ENCODE measurements around the gene HES1.
"Not testable (repeated sequence)": the region's sequence is repeated elsewhere in the genome, so short reads cannot be mapped to it uniquely, and the experiment has no call there.

HES1 gene, protein sequence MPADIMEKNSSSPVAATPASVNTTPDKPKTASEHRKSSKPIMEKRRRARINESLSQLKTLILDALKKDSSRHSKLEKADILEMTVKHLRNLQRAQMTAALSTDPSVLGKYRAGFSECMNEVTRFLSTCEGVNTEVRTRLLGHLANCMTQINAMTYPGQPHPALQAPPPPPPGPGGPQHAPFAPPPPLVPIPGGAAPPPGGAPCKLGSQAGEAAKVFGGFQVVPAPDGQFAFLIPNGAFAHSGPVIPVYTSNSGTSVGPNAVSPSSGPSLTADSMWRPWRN

DNA sequence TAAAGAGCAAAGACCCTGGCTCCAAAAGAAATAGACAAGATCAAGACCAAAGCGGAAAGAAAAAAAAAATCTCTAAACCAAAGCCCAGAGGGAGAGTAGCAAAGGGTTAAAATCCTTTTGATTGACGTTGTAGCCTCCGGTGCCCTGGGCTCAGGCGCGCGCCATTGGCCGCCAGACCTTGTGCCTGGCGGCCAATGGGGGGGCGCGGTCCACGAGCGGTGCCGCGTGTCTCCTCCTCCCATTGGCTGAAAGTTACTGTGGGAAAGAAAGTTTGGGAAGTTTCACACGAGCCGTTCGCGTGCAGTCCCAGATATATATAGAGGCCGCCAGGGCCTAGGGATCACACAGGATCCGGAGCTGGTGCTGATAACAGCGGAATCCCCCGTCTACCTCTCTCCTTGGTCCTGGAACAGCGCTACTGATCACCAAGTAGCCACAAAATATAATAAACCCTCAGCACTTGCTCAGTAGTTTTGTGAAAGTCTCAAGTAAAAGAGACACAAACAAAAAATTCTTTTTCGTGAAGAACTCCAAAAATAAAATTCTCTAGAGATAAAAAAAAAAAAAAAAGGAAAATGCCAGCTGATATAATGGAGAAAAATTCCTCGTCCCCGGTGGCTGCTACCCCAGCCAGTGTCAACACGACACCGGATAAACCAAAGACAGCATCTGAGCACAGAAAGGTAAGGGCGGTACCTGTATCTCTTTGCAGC lies at the start of gene HES1:
Gene HES1 (plus strand): TSS at position 343 of the 713 bp plus-strand sequence. CDS start 233 bp downstream, at position 576.
- peak; percentile 93 for DNase-seq

GRCh38 chr3:194086388-194087075 lies 49.4 kb upstream of the HES1 start:
- no peak for DNase-seq

- no peak for DNase-seq
These were observed 48.7 kb upstream of the HES1 start for GRCh38 chr3:194087280-194087679.

DNA sequence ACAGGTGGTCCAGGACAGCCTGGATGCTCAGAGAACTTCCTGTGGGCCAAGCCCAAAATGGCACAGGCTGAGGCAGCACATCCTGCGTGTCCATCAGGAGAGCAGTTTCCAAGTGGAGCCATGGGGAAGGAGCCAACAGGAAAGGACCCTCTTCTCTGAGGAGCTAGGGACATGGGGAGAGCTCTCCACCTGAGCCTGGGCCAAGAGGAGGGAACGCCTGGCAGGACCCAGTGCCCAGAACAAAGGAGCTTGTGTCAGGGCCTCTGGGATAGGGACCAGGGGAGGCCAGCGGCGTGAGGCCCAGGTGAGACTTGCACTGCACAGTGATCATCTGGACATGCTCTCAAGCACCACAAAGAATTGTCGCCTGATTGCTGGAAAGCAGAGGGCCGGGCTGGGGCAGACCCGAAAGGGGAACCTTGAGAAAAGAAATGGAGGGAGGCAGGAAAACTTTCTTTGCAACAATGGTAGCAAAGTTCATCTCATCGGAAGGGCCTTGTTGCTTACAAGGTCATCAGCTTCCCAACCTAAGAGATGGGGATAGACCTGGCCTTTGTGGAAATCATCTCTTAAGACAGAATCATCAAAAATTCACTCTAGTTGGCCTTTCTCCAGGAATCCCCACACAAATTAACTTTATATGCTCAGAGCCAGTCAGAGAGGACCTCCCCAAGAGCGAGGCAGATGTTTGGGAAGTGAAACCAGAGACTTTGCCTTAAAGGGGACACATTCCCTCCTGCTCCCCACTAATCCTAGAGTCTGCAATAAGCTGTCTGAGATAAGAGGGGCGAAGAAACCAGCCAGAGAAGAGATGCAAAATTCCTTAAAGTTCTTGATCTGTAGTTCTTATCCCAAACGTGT lies 47.7 kb upstream of the HES1 start:
- DNase-seq, result no peak

DNA sequence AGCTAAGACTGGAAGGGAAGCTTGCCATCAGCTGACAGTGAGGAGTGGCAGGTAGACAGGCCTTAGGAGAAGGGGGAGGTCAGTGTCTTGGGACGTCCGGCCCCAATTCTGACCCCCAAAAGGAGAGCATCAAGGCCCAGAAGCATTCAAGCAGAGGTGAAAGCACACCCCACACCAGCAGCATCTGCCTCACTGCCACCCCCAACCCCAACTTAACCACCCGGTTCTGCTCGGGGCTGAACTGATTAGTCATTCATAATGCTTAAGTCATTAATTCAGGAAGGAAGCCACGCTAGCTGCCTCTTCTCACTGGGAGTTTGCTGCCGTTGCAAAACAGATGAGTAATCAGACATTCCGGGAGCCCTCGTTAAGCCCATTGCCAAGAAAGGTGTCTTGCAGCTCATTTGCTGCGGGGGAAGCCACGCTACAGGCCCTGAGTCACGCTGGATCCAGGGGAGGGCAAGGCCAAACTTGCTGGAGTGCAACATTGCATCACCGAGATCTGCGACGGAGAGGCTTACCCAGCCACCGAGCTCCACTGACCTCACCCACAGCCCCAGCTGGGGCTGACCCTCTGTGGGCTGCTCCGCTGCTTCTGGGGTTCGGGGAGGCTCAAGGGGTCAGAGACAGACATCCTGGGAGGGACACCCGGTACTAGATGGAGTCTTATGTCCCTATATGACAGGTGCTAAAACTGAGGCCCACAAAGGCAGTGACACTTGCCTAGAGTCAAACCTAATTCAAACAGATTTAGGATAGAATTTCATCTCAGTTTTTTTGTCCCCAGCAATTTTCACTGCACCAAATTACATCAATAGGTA lies 46.4 kb upstream of the HES1 start:
- peak; percentile 72 for DNase-seq

- DNase-seq, result not testable (repeated sequence)
These were observed 45.8 kb upstream of the HES1 start for GRCh38 chr3:194090178-194090555.

- DNase-seq, result no peak
These were observed 45.2 kb upstream of the HES1 start for GRCh38 chr3:194090716-194091115.

DNA sequence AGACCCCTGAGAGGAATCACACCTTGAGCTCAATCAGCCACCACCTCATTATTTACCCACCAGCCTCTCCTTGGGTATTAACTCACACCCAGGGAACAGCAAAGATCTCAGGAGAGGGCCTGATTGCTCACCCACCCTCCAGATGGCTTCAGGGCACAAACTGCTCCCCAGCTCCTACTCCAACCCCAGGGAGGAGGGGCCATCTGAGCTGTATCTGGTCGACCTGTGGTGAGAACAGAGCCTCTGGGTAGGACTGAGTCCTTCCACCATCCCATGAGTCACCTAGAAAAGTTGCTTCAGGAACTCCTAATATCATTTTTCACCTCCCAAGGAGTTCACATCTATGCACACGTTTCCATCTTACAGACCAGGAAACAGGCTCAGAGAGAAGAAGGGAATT lies 44.8 kb upstream of the HES1 start:
- no peak for DNase-seq

GRCh38 chr3:194091897-194092296 lies 44.1 kb upstream of the HES1 start:
- not testable (repeated sequence) for DNase-seq

DNA sequence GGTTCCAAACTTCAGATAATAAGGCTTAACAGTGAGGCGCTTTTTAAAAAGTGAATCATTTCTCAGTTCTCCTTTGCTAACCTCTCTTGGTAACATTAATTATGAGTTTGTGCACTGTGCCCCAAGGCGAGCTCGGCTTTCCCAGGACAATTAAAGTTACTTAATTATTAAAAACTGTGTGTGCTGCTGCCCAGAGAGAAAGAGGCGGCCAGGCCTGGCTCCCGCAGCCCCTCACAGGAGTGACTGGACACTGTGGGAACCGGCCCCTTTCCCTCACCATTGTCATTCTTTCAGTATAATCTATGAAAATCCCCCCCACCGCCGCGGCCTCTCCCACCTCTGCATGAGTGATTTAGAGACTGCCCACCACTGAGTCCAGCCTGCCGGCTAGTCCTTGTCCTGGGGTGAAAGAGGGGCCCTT lies 43.1 kb upstream of the HES1 start:
- DNase-seq, result no peak

DNA sequence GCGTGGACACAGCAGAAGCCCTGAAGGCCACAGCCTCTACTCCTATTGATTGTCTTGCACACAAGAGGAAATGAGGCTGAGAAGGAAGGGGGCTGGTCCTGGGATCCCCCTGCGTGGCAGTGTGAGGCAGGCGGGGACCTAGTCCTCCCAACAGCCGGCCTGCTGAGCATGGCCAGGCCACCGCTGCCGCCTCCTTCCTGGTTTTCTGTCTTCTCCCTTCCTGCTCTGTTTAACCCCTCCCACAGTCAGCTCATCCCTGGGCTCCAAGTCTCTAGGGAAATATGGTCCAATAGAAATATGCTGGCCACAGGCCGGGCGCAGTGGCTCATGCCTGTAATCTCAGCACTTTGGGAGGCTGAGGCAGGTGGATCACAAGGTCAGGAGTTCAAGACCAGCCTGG lies 42.1 kb upstream of the HES1 start:
- DNase-seq, result no peak

GRCh38 chr3:194095464-194095863 lies 40.5 kb upstream of the HES1 start:
- DNase-seq, result peak; percentile 50

DNA sequence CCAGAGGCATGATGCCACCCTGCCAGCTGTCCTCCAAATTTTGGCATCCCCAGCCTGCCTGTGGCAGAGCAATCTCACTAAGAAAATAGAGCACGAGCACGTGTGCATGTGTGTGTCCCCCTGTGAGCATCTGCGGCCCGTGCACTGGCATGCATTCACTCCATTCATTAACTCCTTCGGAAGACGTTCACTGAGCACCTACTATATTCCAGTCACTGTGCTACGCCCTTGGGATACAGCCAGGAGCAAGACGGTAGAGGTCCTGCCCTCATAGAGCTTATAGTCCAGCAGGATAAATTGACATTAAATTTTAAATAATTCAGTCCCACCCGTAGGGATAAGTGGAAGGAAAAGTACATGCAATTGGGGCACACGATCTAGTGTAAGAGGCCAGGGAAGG lies 40.0 kb upstream of the HES1 start:
- DNase-seq, result no peak

- DNase-seq, result no peak
These were observed 38.6 kb upstream of the HES1 start for GRCh38 chr3:194097141-194097882.

DNA sequence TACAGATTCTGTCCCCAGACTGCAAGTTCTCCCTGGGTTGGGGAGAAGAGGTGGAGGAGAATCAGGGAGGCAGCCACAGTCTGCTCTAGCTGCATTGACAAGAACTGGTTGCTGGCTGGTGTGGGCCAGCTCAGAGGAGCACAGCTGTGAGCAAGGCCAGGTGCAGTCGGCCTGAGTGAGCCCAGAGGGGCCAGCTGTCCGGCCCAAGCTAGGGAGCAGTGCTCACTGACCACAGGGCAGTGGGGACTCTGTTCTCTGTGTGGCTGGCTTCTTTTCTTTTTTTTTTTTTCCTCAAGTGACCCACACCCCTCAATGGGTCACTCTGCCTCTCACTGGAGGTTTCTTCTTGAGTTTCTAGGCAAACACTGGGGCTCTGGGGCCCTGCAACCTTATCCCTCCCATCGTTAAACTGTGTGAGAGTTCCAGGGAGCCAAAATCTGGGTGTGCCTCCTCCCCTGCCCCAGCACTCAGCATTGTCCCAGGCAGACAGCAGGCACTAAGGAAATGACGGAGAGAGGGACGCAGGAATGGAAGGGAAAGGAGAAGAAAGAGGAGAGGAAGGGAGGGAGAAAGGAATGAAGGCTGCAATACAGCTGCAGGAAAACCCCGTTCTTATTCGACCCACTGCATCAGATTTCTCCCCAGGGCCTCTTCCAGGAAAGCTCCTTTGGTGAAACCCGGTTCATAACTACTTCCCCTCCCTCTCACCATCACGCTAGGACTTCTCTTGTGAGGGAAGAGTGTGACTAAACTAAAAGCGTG lies 37.7 kb upstream of the HES1 start:
- DNase-seq, result no peak

DNA sequence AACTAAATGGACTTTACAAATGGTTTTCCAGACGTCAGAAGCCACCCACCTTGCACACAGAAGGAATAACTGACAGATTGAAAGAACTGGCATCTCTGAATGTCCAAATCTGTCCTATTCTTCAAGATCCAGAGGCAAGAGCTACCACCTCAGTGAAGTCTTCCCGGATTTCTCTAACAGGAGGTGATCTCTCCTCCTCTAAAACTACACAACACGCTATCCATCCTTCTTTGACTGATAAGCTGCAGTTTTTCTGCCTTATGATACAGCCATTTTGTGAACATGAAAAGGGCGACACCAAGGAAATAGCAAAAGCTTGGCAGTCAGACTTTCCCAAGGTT lies 37.1 kb upstream of the HES1 start:
- no peak for DNase-seq

DNA sequence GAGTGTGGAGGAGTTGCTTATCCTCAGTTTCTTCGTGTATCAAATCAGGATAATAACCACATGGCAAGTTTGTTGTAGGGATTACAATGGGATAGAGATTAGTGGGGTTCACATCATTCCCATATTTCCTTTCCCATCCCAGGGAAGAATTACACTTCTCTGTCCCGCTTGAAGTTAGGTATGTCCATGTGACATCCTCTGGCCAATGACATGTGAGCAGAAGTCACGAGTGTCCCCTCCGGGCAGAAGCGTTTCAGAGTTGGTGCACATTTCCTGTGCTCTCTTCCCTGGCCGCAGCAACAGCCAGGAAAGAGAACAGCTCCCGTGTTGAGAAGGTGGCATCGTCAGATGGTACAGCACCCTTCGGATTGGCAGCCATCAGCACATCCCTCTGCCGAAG lies 36.7 kb upstream of the HES1 start:
- DNase-seq, result no peak

GRCh38 chr3:194100856-194101390 lies 35.0 kb upstream of the HES1 start:
- no peak for DNase-seq

- DNase-seq, result no peak
These were observed 34.1 kb upstream of the HES1 start for GRCh38 chr3:194101592-194102432.
